ENCODE results near the gene UPP1.

- TF ChIP-seq CTCF (IDR thresholded peaks at IDR 0.05), result no peak
- peak in 2 of 3 donors; percentile 69 for TF ChIP-seq POLR2AphosphoS5 (IDR thresholded peaks at IDR 0.05)
Measured at GRCh38 chr7:48084727-48085432, 4.2 kb upstream of the UPP1 start.
